Measurements from ENCODE around the gene RNF17.

DNA sequence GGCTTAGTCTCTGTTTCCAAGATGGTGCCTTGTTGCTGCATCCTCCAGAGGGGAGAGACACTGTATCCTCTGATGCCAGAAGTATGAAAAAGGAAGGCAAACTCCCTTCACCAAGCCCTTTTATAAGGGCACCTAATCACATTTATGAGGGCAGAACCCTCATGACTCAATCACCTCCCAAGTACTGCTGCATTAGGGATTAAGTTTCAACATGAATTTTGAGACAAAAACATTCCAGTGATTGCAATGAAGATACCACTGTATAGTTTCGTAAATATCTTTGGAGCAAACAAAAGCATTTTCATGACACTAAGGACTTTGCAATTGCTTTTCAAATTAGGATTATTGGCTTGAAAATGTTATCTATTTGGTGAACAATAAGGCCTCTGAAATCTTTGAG is 63.8 kb downstream of the RNF17 start:
- TF ChIP-seq MAX (IDR thresholded peaks at IDR 0.05) (no peak), CTCF (IDR thresholded peaks at IDR 0.05; ENCODE audit: low read depth, low read length, missing input control) (no peak), HNF4A (conservative IDR thresholded peaks at IDR 0.05) (no peak), JUND (IDR thresholded peaks at IDR 0.05) (no peak), RXRA (IDR thresholded peaks at IDR 0.05) (no peak), FOXA1 (IDR thresholded peaks at IDR 0.05) (no peak), RAD21 (IDR thresholded peaks at IDR 0.05) (no peak), SP1 (IDR thresholded peaks at IDR 0.05) (no peak)
- TF ChIP-seq, protein P1, sequence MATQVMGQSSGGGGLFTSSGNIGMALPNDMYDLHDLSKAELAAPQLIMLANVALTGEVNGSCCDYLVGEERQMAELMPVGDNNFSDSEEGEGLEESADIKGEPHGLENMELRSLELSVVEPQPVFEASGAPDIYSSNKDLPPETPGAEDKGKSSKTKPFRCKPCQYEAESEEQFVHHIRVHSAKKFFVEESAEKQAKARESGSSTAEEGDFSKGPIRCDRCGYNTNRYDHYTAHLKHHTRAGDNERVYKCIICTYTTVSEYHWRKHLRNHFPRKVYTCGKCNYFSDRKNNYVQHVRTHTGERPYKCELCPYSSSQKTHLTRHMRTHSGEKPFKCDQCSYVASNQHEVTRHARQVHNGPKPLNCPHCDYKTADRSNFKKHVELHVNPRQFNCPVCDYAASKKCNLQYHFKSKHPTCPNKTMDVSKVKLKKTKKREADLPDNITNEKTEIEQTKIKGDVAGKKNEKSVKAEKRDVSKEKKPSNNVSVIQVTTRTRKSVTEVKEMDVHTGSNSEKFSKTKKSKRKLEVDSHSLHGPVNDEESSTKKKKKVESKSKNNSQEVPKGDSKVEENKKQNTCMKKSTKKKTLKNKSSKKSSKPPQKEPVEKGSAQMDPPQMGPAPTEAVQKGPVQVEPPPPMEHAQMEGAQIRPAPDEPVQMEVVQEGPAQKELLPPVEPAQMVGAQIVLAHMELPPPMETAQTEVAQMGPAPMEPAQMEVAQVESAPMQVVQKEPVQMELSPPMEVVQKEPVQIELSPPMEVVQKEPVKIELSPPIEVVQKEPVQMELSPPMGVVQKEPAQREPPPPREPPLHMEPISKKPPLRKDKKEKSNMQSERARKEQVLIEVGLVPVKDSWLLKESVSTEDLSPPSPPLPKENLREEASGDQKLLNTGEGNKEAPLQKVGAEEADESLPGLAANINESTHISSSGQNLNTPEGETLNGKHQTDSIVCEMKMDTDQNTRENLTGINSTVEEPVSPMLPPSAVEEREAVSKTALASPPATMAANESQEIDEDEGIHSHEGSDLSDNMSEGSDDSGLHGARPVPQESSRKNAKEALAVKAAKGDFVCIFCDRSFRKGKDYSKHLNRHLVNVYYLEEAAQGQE (IDR thresholded peaks at IDR 0.05): no peak
